Gastrocnemius medialis (tissue), 4 donors: ENCODE data around the gene PCDHB12.

Source experiments
- CTCF ChIP-seq, 5 experiments: fragments of 450-650 bp in 3 of 5; fragments of 200-600 bp in 2 of 5; sonication (generic) in 2 of 5; IDR thresholded peaks in 4 of 5; conservative IDR thresholded peaks in 1 of 5; 1 replicate in 4 of 5; 2 replicates in 1 of 5; pipeline ENCODE4 v1.5.1; 2016 to 2019; ENCODE audit warnings: antibody characterized with exemption in 5 of 5, mild to moderate bottlenecking in 3 of 5, moderate library complexity in 3 of 5
- POLR2A ChIP-seq, 2 donors: fragments of 450-650 bp; IDR thresholded peaks; one replicate each; pipeline ENCODE4 v1.6.1; 2017; ENCODE audit warnings: antibody characterized with exemption in 2 of 2, mild to moderate bottlenecking in 2 of 2, moderate library complexity in 2 of 2

GRCh38 chr5:141186897-141187512 lies 21.5 kb upstream of the PCDHB12 start, which contains the start of gene PCDHB9:
- no peak for TF ChIP-seq CTCF (IDR thresholded peaks at IDR 0.05 in 4 of 5, conservative IDR thresholded peaks at IDR 0.05 in 1 of 5)
- TF ChIP-seq POLR2A (IDR thresholded peaks at IDR 0.05) = no peak
